Fibroblast of villous mesenchyme (primary cell): ENCODE measurements around the gene ZBTB7A. TPM values are rescaled to one million over a fixed set of nuclear protein-coding genes. Genes with fewer than 3 reads are reported as not detected.

Source experiments
- DNase-seq: peaks from one replicate; pipeline ENCODE4 v3.0.0-alpha.2; 2010; ENCODE audit warnings: low read depth
- H3K4me3 ChIP-seq: 2 replicates; pipeline ENCODE4 v1.5.1; 2011; ENCODE audit warnings: low read depth, mild to moderate bottlenecking, low read length
- total RNA-seq: library from RNA; depleted of rRNA; stranded (reverse); fragments of >200 nt; gene quantifications from 2 replicates; pipeline ENCODE4 v1.2.3, GENCODE V29; 2012
- TF ChIP-seq, protein P1 (sequence below): IDR thresholded peaks from 2 replicates; pipeline ENCODE4 v1.5.1; 2012; ENCODE audit warnings: low read depth, mild to moderate bottlenecking, low read length; ENCODE audit not compliant: insufficient read depth

Gene ZBTB7A
- total RNA-seq, 1 donor: 31.5 TPM

GRCh38 chr19:4042731-4043082 is 24.0 kb downstream of the ZBTB7A start:
- no peak overlapping the region for H3K4me3 ChIP-seq
- TF ChIP-seq, protein P1, sequence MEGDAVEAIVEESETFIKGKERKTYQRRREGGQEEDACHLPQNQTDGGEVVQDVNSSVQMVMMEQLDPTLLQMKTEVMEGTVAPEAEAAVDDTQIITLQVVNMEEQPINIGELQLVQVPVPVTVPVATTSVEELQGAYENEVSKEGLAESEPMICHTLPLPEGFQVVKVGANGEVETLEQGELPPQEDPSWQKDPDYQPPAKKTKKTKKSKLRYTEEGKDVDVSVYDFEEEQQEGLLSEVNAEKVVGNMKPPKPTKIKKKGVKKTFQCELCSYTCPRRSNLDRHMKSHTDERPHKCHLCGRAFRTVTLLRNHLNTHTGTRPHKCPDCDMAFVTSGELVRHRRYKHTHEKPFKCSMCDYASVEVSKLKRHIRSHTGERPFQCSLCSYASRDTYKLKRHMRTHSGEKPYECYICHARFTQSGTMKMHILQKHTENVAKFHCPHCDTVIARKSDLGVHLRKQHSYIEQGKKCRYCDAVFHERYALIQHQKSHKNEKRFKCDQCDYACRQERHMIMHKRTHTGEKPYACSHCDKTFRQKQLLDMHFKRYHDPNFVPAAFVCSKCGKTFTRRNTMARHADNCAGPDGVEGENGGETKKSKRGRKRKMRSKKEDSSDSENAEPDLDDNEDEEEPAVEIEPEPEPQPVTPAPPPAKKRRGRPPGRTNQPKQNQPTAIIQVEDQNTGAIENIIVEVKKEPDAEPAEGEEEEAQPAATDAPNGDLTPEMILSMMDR: no peak
- no peak for DNase-seq

GRCh38 chr19:4042064-4042730 is 24.5 kb downstream of the ZBTB7A start:
- TF ChIP-seq, protein P1: no peak
- no peak for DNase-seq
- no peak overlapping the region for H3K4me3 ChIP-seq

DNA sequence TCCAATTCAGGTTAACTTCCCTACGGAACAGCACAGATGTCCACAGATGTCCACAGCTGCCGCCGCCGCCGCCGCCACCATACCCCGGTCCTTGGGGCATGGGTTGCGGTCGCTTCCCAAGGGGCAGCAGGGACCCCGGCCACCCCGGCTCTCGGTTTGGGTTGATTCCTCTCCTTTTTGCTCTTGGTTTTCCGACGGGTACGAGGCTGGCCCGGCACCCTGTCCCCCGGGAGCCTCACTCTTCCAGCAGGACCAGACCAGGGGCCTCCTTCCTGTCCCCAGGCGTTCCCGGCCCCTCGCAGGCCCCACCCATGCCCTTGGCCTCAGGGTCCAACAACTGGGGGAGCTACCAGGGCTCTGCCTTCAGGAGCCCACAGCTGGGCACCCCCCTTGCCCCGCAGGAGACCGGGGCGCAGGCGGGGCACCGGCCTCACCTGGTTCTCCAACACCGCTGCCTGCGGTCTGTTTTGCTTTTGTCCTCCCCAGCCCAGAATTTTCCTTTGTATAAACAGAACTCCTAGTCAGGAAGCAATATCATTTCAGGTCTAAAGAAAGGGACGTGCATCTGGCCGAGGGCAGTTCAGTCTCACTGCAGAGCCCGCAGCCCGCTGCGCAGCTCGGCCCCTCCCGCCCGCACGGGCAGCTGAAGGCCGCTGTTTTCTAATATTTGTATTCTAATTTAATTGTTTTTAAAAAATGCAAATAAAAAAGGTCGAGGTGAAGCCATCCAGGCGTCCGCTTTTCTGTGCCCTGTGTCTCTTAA is 27.9 kb downstream of the ZBTB7A start:
- DNase-seq: no peak
- TF ChIP-seq, protein P1: no peak
- H3K4me3 ChIP-seq: no peak overlapping the region

GRCh38 chr19:4038057-4038456 is 28.6 kb downstream of the ZBTB7A start:
- no peak for DNase-seq
- no peak overlapping the region for H3K4me3 ChIP-seq
- TF ChIP-seq, protein P1: no peak

DNA sequence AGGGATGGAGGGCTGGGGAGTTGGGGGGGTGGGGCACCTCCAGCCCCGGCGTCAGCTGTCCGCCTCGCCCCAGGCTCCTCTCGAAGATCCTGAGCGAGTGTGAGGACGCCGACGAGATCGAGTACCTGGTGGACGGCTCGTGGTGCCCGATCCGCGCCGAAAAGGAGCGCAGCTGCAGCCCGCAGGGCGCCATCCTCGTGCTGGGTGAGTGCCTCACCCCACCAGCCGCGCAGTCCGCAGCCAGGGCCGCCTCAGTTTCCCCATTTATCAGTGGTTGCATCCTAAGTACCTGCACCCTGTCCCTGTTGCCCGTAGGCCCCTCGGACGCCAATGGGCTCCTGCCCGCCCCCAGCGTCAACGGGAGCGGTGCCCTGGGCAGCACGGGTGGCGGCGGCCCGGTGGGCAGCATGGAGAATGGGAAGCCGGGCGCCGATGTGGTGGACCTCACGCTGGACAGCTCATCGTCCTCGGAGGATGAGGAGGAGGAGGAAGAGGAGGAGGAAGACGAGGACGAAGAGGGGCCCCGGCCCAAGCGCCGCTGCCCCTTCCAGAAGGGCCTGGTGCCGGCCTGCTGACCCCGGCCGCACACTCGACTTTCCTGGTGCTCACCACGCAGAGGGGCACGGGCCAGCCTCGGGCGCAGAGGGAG is 29.3 kb downstream of the ZBTB7A start:
- TF ChIP-seq, protein P1: no peak
- H3K4me3 ChIP-seq: no peak overlapping the region
- DNase-seq: no peak

- H3K4me3 ChIP-seq: no peak overlapping the region
- TF ChIP-seq, protein P1: no peak
- no peak for DNase-seq
Measured at GRCh38 chr19:4036576-4037300, 30.0 kb downstream of the ZBTB7A start.
